ENCODE data around the gene VIPR2.

VIPR2 gene

DNA sequence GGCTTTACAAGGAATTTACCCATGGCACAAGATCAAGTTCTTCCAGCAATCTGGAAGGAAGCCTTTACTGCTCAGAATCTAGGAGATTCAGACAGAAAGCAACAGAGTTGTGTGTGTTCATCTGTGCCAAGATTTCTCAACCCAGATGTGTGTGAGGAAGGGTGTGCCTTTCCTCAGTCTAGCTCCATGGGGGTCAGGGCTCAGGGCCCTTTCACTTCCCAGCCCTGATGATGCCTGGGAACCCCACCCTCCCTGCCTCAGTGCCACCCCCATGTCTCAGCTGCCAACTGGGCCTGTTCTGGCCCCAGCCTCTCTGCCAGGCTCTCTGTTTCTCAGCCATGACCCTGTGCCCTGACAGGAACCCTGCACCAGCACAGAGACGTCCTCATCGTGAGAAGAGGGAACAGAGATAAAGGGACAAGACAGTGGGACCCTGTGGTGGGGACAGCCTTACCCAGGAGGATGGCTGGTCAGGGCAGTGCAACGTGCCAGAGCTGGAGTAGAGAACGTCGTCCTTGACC is 102.0 kb downstream of the VIPR2 start:
- Histone ChIP-seq H3K4me1 (ENCODE audit: control insufficient read depth, insufficient read depth, low read length) (peaks cover 3% of the 10 kb centered on the region; the same call in 1 of the 2 replicates), H3K4me3 (ENCODE audit: low read depth, low read length) (no peak overlapping the region), H3K27ac (ENCODE audit: low read depth, low read length) (no peak overlapping the region), H3K36me3 (ENCODE audit: control insufficient read depth, insufficient read depth, low read length) (no peaks in the 10 kb centered on the region), H3K9ac (ENCODE audit: low read depth, low read length) (no peak overlapping the region), H3K9me3 (ENCODE audit: control insufficient read depth, insufficient read depth, low read length) (no peaks in the 10 kb centered on the region), H3K27me3 (ENCODE audit: control insufficient read depth, insufficient read depth, low read length) (no peaks in the 10 kb centered on the region)

DNA sequence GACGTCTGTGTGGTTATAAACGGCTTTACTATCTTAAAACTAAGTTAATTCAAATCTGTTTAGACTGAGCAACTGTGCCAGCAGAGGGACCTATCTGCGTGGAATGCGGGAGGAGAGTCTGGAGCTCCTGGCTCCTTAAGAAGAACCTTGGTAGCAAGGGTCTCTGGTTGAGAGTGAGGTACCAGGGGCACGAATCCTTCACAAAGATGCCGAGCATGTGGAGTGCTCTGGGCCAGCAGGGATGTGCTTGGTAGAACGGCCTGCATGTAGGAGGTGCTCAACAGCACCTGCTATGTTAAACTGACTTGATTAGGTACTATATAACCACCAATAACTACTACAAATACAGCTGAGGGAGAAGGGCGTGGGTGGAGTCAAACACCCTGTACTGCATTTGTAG is 102.6 kb downstream of the VIPR2 start:
- Histone ChIP-seq H3K9ac (ENCODE audit: low read depth, low read length) (no peak overlapping the region), H3K4me1 (ENCODE audit: control insufficient read depth, insufficient read depth, low read length) (0 out of 2 replicates have a peak, but pooled peaks cover 1% of the 10 kb centered on the region), H3K27me3 (ENCODE audit: control insufficient read depth, insufficient read depth, low read length) (no peaks in the 10 kb centered on the region), H3K27ac (ENCODE audit: low read depth, low read length) (no peak overlapping the region), H3K36me3 (ENCODE audit: control insufficient read depth, insufficient read depth, low read length) (no peaks in the 10 kb centered on the region), H3K9me3 (ENCODE audit: control insufficient read depth, insufficient read depth, low read length) (no peaks in the 10 kb centered on the region), H3K4me3 (ENCODE audit: low read depth, low read length) (no peak overlapping the region)

DNA sequence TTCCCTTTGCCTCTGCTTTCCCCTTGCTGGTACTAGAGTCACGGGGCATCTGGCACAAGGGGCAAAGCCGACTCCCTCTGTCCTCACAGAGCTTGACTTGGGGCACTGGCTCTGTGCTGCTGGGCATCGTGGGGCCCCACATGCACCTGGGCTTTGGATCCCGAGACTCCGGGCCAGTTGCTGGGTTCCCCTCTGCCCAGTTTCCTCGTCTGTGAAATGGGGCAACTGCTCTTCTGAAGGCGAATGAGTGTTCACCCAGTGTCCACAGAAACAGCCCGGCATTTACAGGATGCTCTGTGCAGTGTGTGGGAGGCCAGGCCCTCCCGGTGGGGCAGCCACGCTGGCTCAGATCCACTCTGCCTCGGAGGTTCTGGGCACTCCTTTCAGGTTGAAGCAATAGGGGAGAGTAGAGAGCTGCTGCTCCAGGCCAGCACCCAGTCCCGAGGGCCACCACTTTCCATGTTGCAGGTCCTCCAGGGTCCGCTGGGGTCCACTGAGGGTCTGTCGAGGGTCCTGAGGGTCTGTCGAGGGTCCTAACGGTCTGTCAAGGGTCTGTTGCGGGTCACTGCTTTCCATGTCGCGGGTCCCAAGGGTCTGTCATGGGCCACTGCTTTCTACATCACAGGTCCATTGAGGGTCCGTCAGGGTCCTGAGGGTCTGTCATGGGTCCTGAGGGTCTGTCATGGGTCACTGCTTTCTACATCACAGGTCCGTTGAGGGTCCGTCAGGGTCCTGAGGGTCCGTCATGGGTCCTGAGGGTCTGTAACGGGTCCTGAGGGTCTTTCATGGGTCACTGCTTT is 103.6 kb downstream of the VIPR2 start:
- Histone ChIP-seq H3K4me1 (ENCODE audit: control insufficient read depth, insufficient read depth, low read length) (0 out of 2 replicates have a peak, but pooled peaks cover 5% of the 10 kb centered on the region), H3K36me3 (ENCODE audit: control insufficient read depth, insufficient read depth, low read length) (no peaks in the 10 kb centered on the region), H3K9me3 (ENCODE audit: control insufficient read depth, insufficient read depth, low read length) (no peaks in the 10 kb centered on the region), H3K27ac (ENCODE audit: low read depth, low read length) (no peak overlapping the region), H3K9ac (ENCODE audit: low read depth, low read length) (no peak overlapping the region), H3K27me3 (ENCODE audit: control insufficient read depth, insufficient read depth, low read length) (no peaks in the 10 kb centered on the region), H3K4me3 (ENCODE audit: low read depth, low read length) (no peak overlapping the region)

DNA sequence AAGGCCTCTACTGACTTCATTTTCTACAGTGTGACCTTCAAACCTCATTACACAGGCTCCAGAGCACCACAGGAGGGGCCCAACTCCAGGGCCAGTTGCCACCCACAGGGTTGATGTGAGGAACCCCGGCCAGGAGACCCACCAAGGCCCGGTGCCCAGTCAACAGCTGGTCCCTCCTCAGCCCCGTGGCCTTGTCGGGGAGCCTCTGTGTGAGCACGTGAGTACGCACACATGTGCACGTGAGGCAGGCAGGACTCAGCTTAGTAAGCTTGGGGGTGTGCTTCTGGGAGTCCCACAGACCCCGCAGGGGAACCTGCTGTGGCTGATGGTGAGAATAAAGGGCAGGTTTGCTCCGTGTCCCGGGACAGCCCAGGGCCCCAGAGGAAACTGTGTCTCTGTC is 104.5 kb downstream of the VIPR2 start:
- Histone ChIP-seq H3K4me1 (ENCODE audit: control insufficient read depth, insufficient read depth, low read length) (0 out of 2 replicates have a peak, but pooled peaks cover 5% of the 10 kb centered on the region), H3K4me3 (ENCODE audit: low read depth, low read length) (no peak overlapping the region), H3K9me3 (ENCODE audit: control insufficient read depth, insufficient read depth, low read length) (no peaks in the 10 kb centered on the region), H3K27me3 (ENCODE audit: control insufficient read depth, insufficient read depth, low read length) (no peaks in the 10 kb centered on the region), H3K27ac (ENCODE audit: low read depth, low read length) (no peak overlapping the region), H3K9ac (ENCODE audit: low read depth, low read length) (no peak overlapping the region), H3K36me3 (ENCODE audit: control insufficient read depth, insufficient read depth, low read length) (no peaks in the 10 kb centered on the region)

DNA sequence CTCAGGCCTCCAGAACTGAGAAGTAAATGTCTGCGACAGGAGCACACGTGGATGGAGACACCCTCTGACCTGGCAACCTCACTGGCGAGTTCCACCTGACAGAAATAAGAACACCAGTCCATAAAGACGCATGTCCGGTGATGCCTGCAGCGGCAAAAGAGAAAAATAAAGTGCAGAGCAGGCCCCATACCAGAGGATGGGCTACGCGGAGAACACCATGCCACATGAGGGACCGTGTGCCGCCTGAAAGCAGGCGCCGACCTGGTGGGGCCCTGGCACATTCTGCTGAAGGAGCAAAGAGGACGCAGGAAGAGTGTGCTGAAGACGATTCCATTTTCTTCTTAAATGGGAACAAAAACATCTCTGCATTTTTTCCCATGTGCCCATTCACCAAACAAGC is 105.0 kb downstream of the VIPR2 start:
- 0 out of 2 replicates have a peak, but pooled peaks cover 5% of the 10 kb centered on the region for H3K4me1 ChIP-seq (ENCODE audit: control insufficient read depth, insufficient read depth, low read length)
- H3K9ac ChIP-seq (ENCODE audit: low read depth, low read length), result no peak overlapping the region
- no peak overlapping the region for H3K27ac ChIP-seq (ENCODE audit: low read depth, low read length)
- H3K4me3 ChIP-seq (ENCODE audit: low read depth, low read length), result no peak overlapping the region
- H3K36me3 ChIP-seq (ENCODE audit: control insufficient read depth, insufficient read depth, low read length), result no peaks in the 10 kb centered on the region
- no peaks in the 10 kb centered on the region for H3K27me3 ChIP-seq (ENCODE audit: control insufficient read depth, insufficient read depth, low read length)
- H3K9me3 ChIP-seq (ENCODE audit: control insufficient read depth, insufficient read depth, low read length), result no peaks in the 10 kb centered on the region

DNA sequence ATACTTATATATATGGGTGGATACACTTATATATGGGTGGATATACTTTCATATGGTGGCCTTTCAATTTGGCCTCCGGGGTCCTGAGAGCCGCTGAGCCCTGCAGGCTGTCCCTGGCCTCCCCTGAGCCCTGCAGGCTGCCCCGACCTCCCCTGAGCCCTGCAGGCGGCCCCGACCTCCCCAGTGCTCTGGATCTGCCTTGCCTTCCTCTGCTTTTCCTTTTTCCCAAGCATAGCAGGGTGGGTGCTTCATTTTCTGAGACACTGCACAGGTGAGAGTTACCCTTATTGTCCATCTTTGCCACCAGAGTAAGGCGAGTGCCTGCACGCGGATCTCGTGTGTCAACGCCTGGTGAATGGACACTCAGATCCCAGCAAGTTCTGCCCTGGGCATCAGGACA is 106.6 kb downstream of the VIPR2 start:
- no peak overlapping the region for H3K9ac ChIP-seq (ENCODE audit: low read depth, low read length)
- no peak overlapping the region for H3K27ac ChIP-seq (ENCODE audit: low read depth, low read length)
- no peaks in the 10 kb centered on the region for H3K36me3 ChIP-seq (ENCODE audit: control insufficient read depth, insufficient read depth, low read length)
- no peaks in the 10 kb centered on the region for H3K27me3 ChIP-seq (ENCODE audit: control insufficient read depth, insufficient read depth, low read length)
- no peak overlapping the region for H3K4me3 ChIP-seq (ENCODE audit: low read depth, low read length)
- H3K4me1 ChIP-seq (ENCODE audit: control insufficient read depth, insufficient read depth, low read length), result 0 out of 2 replicates have a peak, but pooled peaks cover 5% of the 10 kb centered on the region
- no peaks in the 10 kb centered on the region for H3K9me3 ChIP-seq (ENCODE audit: control insufficient read depth, insufficient read depth, low read length)

DNA sequence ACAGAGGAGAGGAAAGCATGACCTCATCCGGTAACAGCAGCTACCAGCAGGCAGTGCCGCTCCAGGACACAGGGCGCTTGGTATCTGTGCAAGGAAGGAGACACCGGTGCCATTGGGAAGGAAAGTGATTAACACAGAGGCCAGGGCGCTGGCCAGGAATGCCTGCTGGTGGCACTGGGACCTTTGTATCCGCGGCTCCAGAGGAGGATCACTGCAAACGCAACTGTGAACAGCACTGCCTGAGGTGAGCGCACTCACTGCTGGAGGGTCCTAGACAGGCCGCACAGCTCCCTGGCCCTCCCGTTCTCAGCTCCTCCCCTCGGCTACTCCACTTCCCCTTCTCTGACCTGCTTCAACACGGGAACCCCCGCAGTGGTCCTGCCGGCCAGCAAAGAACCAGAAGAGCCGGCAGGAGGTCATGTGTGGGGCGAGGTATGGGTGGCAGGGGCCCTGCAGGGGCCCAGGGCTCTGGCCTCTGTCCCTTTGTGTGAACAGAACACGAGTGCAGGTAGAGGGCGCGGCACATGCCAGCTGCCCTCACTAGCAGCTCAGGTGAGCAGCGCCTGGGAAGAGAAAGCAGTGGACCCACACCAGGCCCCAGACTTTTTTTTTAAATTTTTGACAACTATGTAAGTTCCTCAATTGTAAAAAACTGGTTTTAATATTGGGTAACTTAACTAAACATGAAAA is 107.6 kb downstream of the VIPR2 start:
- peaks cover 5% of the 10 kb centered on the region; the same call in 1 of the 2 replicates for H3K4me1 ChIP-seq (ENCODE audit: control insufficient read depth, insufficient read depth, low read length)
- H3K27me3 ChIP-seq (ENCODE audit: control insufficient read depth, insufficient read depth, low read length), result no peaks in the 10 kb centered on the region
- no peak overlapping the region for H3K4me3 ChIP-seq (ENCODE audit: low read depth, low read length)
- H3K9me3 ChIP-seq (ENCODE audit: control insufficient read depth, insufficient read depth, low read length), result no peaks in the 10 kb centered on the region
- H3K36me3 ChIP-seq (ENCODE audit: control insufficient read depth, insufficient read depth, low read length), result no peaks in the 10 kb centered on the region
- no peak overlapping the region for H3K9ac ChIP-seq (ENCODE audit: low read depth, low read length)
- no peak overlapping the region for H3K27ac ChIP-seq (ENCODE audit: low read depth, low read length)

DNA sequence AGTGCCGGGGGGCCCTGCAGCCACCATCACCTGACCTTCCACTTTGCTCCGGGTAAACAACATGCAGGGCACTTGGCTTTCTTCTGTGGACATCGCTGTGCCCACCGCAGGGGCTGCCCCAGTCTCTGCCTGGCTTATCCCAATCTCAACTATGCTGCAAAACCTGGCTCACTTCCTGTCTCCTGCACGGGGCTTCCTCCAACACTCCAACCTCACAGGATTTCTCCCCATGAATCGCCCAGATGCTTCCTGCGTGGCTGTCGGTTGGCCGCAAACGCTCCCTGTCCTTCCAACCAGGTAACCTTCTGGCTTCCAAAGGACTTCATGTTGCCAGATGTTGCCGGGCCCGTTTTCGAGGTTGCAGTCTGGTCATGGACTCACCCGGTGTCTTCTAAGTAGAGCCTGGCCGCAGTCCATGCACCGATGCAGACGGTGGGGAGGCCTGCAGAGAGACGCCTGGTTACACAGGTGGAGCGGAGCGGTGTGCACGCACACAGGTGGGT is 109.0 kb downstream of the VIPR2 start:
- Histone ChIP-seq H3K9me3 (ENCODE audit: control insufficient read depth, insufficient read depth, low read length) (no peaks in the 10 kb centered on the region), H3K4me1 (ENCODE audit: control insufficient read depth, insufficient read depth, low read length) (peaks cover 13% of the 10 kb centered on the region), H3K36me3 (ENCODE audit: control insufficient read depth, insufficient read depth, low read length) (no peaks in the 10 kb centered on the region), H3K4me3 (ENCODE audit: low read depth, low read length) (no peak overlapping the region), H3K27ac (ENCODE audit: low read depth, low read length) (no peak overlapping the region), H3K27me3 (ENCODE audit: control insufficient read depth, insufficient read depth, low read length) (peaks cover 5% of the 10 kb centered on the region; the same call in 1 of the 2 replicates), H3K9ac (ENCODE audit: low read depth, low read length) (no peak overlapping the region)

DNA sequence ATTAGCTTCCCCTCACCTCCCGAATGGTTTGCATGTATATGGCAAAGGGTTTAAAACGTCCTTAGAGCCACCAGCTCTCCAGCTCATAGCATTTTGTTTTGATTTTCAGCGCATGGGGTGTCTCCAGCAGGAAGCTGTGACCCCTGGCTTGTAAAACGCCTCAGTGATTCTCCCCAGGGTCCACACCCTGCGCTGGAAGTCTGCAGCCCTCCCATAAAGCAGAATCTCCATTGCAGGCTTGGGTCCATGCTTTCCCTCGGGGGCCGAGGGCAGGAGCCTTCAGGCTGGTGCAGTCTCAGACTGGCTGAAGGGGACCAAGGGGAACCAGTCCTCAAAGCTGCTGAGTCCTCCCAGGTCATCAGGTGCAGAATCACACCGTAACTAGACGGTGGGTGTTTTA is 109.7 kb downstream of the VIPR2 start:
- Histone ChIP-seq H3K4me1 (ENCODE audit: control insufficient read depth, insufficient read depth, low read length) (peaks cover 13% of the 10 kb centered on the region), H3K4me3 (ENCODE audit: low read depth, low read length) (no peak overlapping the region), H3K9me3 (ENCODE audit: control insufficient read depth, insufficient read depth, low read length) (no peaks in the 10 kb centered on the region), H3K9ac (ENCODE audit: low read depth, low read length) (no peak overlapping the region), H3K27ac (ENCODE audit: low read depth, low read length) (no peak overlapping the region), H3K36me3 (ENCODE audit: control insufficient read depth, insufficient read depth, low read length) (no peaks in the 10 kb centered on the region), H3K27me3 (ENCODE audit: control insufficient read depth, insufficient read depth, low read length) (peaks cover 10% of the 10 kb centered on the region; the same call in 1 of the 2 replicates)

DNA sequence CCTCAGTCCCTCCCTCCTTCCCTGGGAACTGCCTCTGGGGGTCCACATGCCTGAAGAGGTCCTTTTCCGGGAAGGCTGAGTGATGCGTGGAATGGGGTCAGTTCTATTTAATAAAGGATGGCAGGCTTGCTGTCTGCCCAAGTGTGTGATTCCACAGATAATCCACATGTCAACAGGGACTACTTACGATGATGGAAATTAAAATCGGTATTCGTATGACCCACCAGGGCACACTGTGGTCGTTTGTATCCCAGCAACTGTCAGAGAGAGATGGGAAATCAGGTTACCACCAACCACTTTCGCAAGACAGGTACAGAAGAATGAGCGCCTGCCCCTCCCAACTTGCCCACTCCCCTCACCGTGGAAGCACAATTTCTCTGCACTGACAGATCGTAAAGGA is 110.3 kb downstream of the VIPR2 start:
- Histone ChIP-seq H3K9me3 (ENCODE audit: control insufficient read depth, insufficient read depth, low read length) (no peaks in the 10 kb centered on the region), H3K36me3 (ENCODE audit: control insufficient read depth, insufficient read depth, low read length) (no peaks in the 10 kb centered on the region), H3K9ac (ENCODE audit: low read depth, low read length) (no peak overlapping the region), H3K4me1 (ENCODE audit: control insufficient read depth, insufficient read depth, low read length) (peaks cover 13% of the 10 kb centered on the region), H3K27me3 (ENCODE audit: control insufficient read depth, insufficient read depth, low read length) (peaks cover 10% of the 10 kb centered on the region; the same call in 1 of the 2 replicates), H3K4me3 (ENCODE audit: low read depth, low read length) (no peak overlapping the region), H3K27ac (ENCODE audit: low read depth, low read length) (no peak overlapping the region)

DNA sequence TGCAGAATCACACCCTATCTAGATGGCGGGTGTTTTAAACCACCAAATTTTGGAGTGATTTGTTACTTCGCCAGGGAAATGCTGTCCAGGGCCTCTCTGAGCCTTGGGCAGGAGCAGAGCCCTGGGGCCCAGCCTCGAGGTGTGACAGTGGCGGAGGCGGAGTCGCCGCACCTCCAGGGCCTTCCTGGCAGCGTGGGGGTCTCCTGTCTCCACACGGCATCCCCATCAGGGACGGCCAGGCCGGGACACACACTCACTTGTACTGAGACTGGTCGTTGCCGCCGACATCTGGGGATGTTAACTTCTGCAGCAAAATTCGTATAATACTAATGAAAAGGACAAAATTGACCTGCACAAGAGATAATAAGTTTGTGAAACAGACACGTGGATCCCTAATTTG is 110.7 kb downstream of the VIPR2 start:
- Histone ChIP-seq H3K27ac (ENCODE audit: low read depth, low read length) (no peak overlapping the region), H3K27me3 (ENCODE audit: control insufficient read depth, insufficient read depth, low read length) (peaks cover 10% of the 10 kb centered on the region; the same call in 1 of the 2 replicates), H3K9me3 (ENCODE audit: control insufficient read depth, insufficient read depth, low read length) (no peaks in the 10 kb centered on the region), H3K4me1 (ENCODE audit: control insufficient read depth, insufficient read depth, low read length) (peaks cover 13% of the 10 kb centered on the region), H3K4me3 (ENCODE audit: low read depth, low read length) (no peak overlapping the region), H3K36me3 (ENCODE audit: control insufficient read depth, insufficient read depth, low read length) (no peaks in the 10 kb centered on the region), H3K9ac (ENCODE audit: low read depth, low read length) (no peak overlapping the region)

Data from HUES48 (cell line).